ENCODE measurements around the gene PTPN6. TPM values are rescaled to one million over a fixed set of nuclear protein-coding genes. Genes with fewer than 3 reads are reported as not detected.
A peak's percentile ranks its signal among the peaks of the same experiment; 100 is the strongest.

Gene PTPN6
- total RNA-seq, 1 donor from 2014 or later, result 15.6 TPM

- Mint-ChIP-seq H3K9me3 (no peaks in the 10 kb centered on the region), H3K27me3 (peaks cover 9% of the 10 kb centered on the region), H3K36me3 (peaks cover 17% of the 10 kb centered on the region), H3K4me3 (peak overlapping the region; percentile 98), H3K4me1 (ENCODE audit: unreplicated experiment) (peaks cover 8% of the 10 kb centered on the region), H3K27ac (peak overlapping the region; percentile 99)
- DNase-seq (ENCODE audit: extremely low spot score, unreplicated experiment), result no peak
- TF ChIP-seq CTCF (conservative IDR thresholded peaks at IDR 0.05), result no peak
Observed at GRCh38 chr12:6943389-6943721, 7.8 kb upstream of the PTPN6 start.

- DNase-seq (ENCODE audit: extremely low spot score, unreplicated experiment), result no peak
- peaks cover 8% of the 10 kb centered on the region for H3K4me1 Mint-ChIP-seq (ENCODE audit: unreplicated experiment)
- H3K4me3 Mint-ChIP-seq, result peak within 1 kb of the TSS; percentile 98
- no peak for TF ChIP-seq CTCF (conservative IDR thresholded peaks at IDR 0.05)
- peak within 1 kb of the TSS; percentile 99 for H3K27ac Mint-ChIP-seq
- peaks cover 17% of the 10 kb centered on the region for H3K36me3 Mint-ChIP-seq
- H3K27me3 Mint-ChIP-seq, result peaks cover 9% of the 10 kb centered on the region
- no peaks in the 10 kb centered on the region for H3K9me3 Mint-ChIP-seq
Observed at GRCh38 chr12:6943722-6944380, 7.3 kb upstream of the PTPN6 start, which contains the start of the genes C12orf57 and RNU7-1. TSS of gene C12orf57 (plus strand) at chr12:6944022. CDS start at chr12:6944122, 100 bp downstream. TSS of gene RNU7-1 (plus strand) at chr12:6943816.

- DNase-seq (ENCODE audit: extremely low spot score, unreplicated experiment), result peak; percentile 92
- peaks cover 9% of the 10 kb centered on the region for H3K27me3 Mint-ChIP-seq
- H3K27ac Mint-ChIP-seq, result peak overlapping the region; percentile 99
- H3K9me3 Mint-ChIP-seq, result no peaks in the 10 kb centered on the region
- peaks cover 16% of the 10 kb centered on the region for H3K36me3 Mint-ChIP-seq
- peak; percentile 87 for TF ChIP-seq CTCF (conservative IDR thresholded peaks at IDR 0.05)
- H3K4me3 Mint-ChIP-seq, result peak overlapping the region; percentile 98
- H3K4me1 Mint-ChIP-seq (ENCODE audit: unreplicated experiment), result peaks cover 3% of the 10 kb centered on the region
Observed at GRCh38 chr12:6944381-6945186, 6.6 kb upstream of the PTPN6 start.

GRCh38 chr12:6945613-6946012, 5.5 kb upstream of the PTPN6 start:
- H3K4me3 Mint-ChIP-seq, result peak overlapping the region; percentile 98
- H3K27me3 Mint-ChIP-seq, result peaks cover 9% of the 10 kb centered on the region
- H3K4me1 Mint-ChIP-seq (ENCODE audit: unreplicated experiment), result peaks cover under 1% of the 10 kb centered on the region
- no peak for TF ChIP-seq CTCF (conservative IDR thresholded peaks at IDR 0.05)
- no peak for DNase-seq (ENCODE audit: extremely low spot score, unreplicated experiment)
- H3K36me3 Mint-ChIP-seq, result peaks cover 13% of the 10 kb centered on the region
- H3K9me3 Mint-ChIP-seq, result no peaks in the 10 kb centered on the region
- peak overlapping the region; percentile 99 for H3K27ac Mint-ChIP-seq

- no peaks in the 10 kb centered on the region for H3K9me3 Mint-ChIP-seq
- H3K36me3 Mint-ChIP-seq, result peaks cover 10% of the 10 kb centered on the region
- H3K27ac Mint-ChIP-seq, result peak overlapping the region; percentile 99
- H3K27me3 Mint-ChIP-seq, result peaks cover 9% of the 10 kb centered on the region
- peak; percentile 88 for DNase-seq (ENCODE audit: extremely low spot score, unreplicated experiment)
- no peak for TF ChIP-seq CTCF (conservative IDR thresholded peaks at IDR 0.05)
- no peaks in the 10 kb centered on the region for H3K4me1 Mint-ChIP-seq (ENCODE audit: unreplicated experiment)
- H3K4me3 Mint-ChIP-seq, result peak overlapping the region; percentile 84
Observed at GRCh38 chr12:6946033-6946919, 4.9 kb upstream of the PTPN6 start.

Measured in type B pancreatic cell (in vitro differentiated cells).